IMR-90 (cell line): ENCODE data around the gene YPEL1. TPM values are rescaled to one million over a fixed set of nuclear protein-coding genes. Genes with fewer than 3 reads are reported as not detected.

Source experiments
- ATAC-seq: fragments of 200-7000 bp; cut with Tn5 transposase; 2 replicates; pipeline ENCODE4 v1.9.1; 2020; ENCODE audit warnings: low read depth, mild to moderate bottlenecking, moderate library complexity
- BruUV-seq: library from RNA; stranded (reverse); fragments of 400-500 nt; replicated peaks from 2 replicates; lab custom pipeline; 2021; lab: Mats Ljungman, UMichigan
- CTCF ChIA-PET: fragments of 300-600 bp; formaldehyde crosslinking; extraction: SDS; loops from one replicate; lab custom pipeline; 2021; ENCODE audit warnings: antibody characterized with exemption; lab: Yijun Ruan, JAX
- POLR2A ChIA-PET: fragments of 300-600 bp; sonication (Branson Sonifier 250); formaldehyde crosslinking; loops from one replicate; lab custom pipeline; 2022; ENCODE audit warnings: antibody characterized with exemption; ENCODE audit not compliant: unreplicated experiment; lab: Charles Lee
- DNase-seq: peaks from one replicate; pipeline ENCODE4 v3.0.0; 2013
- H2AFZ ChIP-seq: replicated peaks from 2 replicates; pipeline ENCODE3; 2013; ENCODE audit warnings: low read length, mild to moderate bottlenecking; ENCODE audit not compliant: poor library complexity
- H2AK5ac ChIP-seq: 2 replicates; pipeline ENCODE4 v1.6.1; 2013; ENCODE audit warnings: low read depth, low read length, inconsistent platforms
- H2AK9ac ChIP-seq: replicated peaks from 2 replicates; pipeline ENCODE3; 2013; ENCODE audit warnings: mild to moderate bottlenecking, low read depth, low read length, moderate library complexity; ENCODE audit not compliant: poor library complexity
- H2BK120ac ChIP-seq: 2 replicates; pipeline ENCODE4 v1.6.1; 2013; ENCODE audit warnings: low read depth, low read length, inconsistent platforms
- H2BK15ac ChIP-seq: 3 replicates; pipeline ENCODE4 v1.6.1; 2013; ENCODE audit warnings: low read depth, low read length, inconsistent platforms
- H2BK20ac ChIP-seq: 2 replicates; pipeline ENCODE4 v1.6.1; 2013; ENCODE audit warnings: low read depth, mild to moderate bottlenecking, inconsistent platforms, low read length, moderate library complexity
- H2BK5ac ChIP-seq: 2 replicates; pipeline ENCODE4 v1.6.1; 2013; ENCODE audit warnings: mild to moderate bottlenecking, low read depth, low read length, inconsistent platforms; ENCODE audit not compliant: poor library complexity, severe bottlenecking
- H3K14ac ChIP-seq: replicated peaks from 2 replicates; pipeline ENCODE4 v1.6.1; 2013; ENCODE audit warnings: low read depth, low read length, inconsistent platforms
- H3K18ac ChIP-seq: 2 replicates; pipeline ENCODE4 v1.6.1; 2013; ENCODE audit warnings: low read depth, low read length, control low read depth
- H3K23ac ChIP-seq: 2 replicates; pipeline ENCODE4 v1.6.1; 2013; ENCODE audit warnings: low read depth, low read length, inconsistent platforms
- H3K27ac ChIP-seq: 2 replicates; pipeline ENCODE4 v1.5.1; 2013; ENCODE audit warnings: mild to moderate bottlenecking, control low read depth, low read length; ENCODE audit not compliant: insufficient read depth
- H3K27me3 ChIP-seq: 2 replicates; pipeline ENCODE4 v1.6.1; 2013; ENCODE audit warnings: low read length; ENCODE audit not compliant: control insufficient read depth, insufficient read depth
- H3K36me3 ChIP-seq: 2 replicates; pipeline ENCODE4 v1.6.1; 2013; ENCODE audit warnings: low read length, mixed read lengths; ENCODE audit not compliant: control insufficient read depth, insufficient read depth
- H3K4ac ChIP-seq: 2 replicates; pipeline ENCODE4 v1.6.1; 2013; ENCODE audit warnings: low read depth, low read length, inconsistent platforms
- H3K4me1 ChIP-seq: 2 replicates; pipeline ENCODE4 v1.6.1; 2013; ENCODE audit warnings: low read length, mixed read lengths; ENCODE audit not compliant: control insufficient read depth, insufficient read depth
- H3K4me2 ChIP-seq: 2 replicates; pipeline ENCODE4 v1.6.1; 2013; ENCODE audit warnings: low read depth, mild to moderate bottlenecking, control low read depth, low read length, moderate library complexity
- H3K4me3 ChIP-seq: 2 replicates; pipeline ENCODE4 v1.5.1; 2013; ENCODE audit warnings: low read depth, mild to moderate bottlenecking, control low read depth, low read length, moderate library complexity; ENCODE audit not compliant: insufficient read depth
- H3K56ac ChIP-seq: 2 replicates; pipeline ENCODE4 v1.6.1; 2013; ENCODE audit warnings: low read length, inconsistent platforms; ENCODE audit not compliant: insufficient read depth; ENCODE audit errors: extremely low read depth
- H3K79me1 ChIP-seq, 2 experiments: 2 replicates each; pipeline ENCODE4 v1.6.1; 2013; ENCODE audit warnings: low read length in 2 of 2, inconsistent platforms in 1 of 2, low read depth in 1 of 2
- H3K9ac ChIP-seq: 2 replicates; pipeline ENCODE4 v1.6.1; 2013; ENCODE audit warnings: low read depth, low read length, control low read depth
- H3K9me1 ChIP-seq: 2 replicates; pipeline ENCODE4 v1.6.1; 2013; ENCODE audit warnings: low read length, inconsistent platforms; ENCODE audit not compliant: insufficient read depth
- H3K9me3 ChIP-seq: 2 replicates; pipeline ENCODE4 v1.6.1; 2013; ENCODE audit warnings: low read length; ENCODE audit not compliant: control insufficient read depth, insufficient read depth
- H4K20me1 ChIP-seq: 2 replicates; pipeline ENCODE4 v1.6.1; 2013; ENCODE audit warnings: low read length, inconsistent platforms; ENCODE audit not compliant: insufficient read depth
- H4K5ac ChIP-seq: 2 replicates; pipeline ENCODE4 v1.6.1; 2013; ENCODE audit warnings: mild to moderate bottlenecking, low read depth, low read length, control low read depth
- H4K8ac ChIP-seq, 2 experiments: 2 replicates each; pipeline ENCODE4 v1.6.1; 2013; ENCODE audit warnings: low read depth in 2 of 2, low read length in 2 of 2, control low read depth in 1 of 2, inconsistent platforms in 1 of 2
- H4K91ac ChIP-seq: 2 replicates; pipeline ENCODE4 v1.6.1; 2013; ENCODE audit warnings: low read depth, low read length, inconsistent platforms; ENCODE audit not compliant: insufficient read depth
- BHLHE40 ChIP-seq: fragments of 150-350 bp; IDR thresholded peaks from 2 replicates; pipeline ENCODE4 v1.6.1; 2016; ENCODE audit warnings: mild to moderate bottlenecking, low read depth, low read length
- MAZ ChIP-seq: IDR thresholded peaks from 2 replicates; pipeline ENCODE4 v1.6.1; 2012; ENCODE audit warnings: low read depth, mild to moderate bottlenecking, low read length, improper control_type of control experiment, moderate library complexity, borderline replicate concordance
- RCOR1 ChIP-seq: IDR thresholded peaks from 2 replicates; pipeline ENCODE4 v1.6.1; 2012; ENCODE audit warnings: mild to moderate bottlenecking, low read length, improper control_type of control experiment; ENCODE audit not compliant: insufficient replicate concordance
- WGBS, 2 experiments: methylation state at CpG; one replicate each; pipeline versions ENCODE4 v1.1.5 to v1.1.7; 2013; ENCODE audit warnings: missing lambda C conversion rate in 2 of 2; ENCODE audit not compliant: insufficient read length in 1 of 2; ENCODE audit errors: extremely low coverage in 2 of 2; 5-methylcytosine and 5-hydroxymethylcytosine counted together
- dilution Hi-C: fragments of 300-500 bp; cut with HindIII; formaldehyde crosslinking; loops from one replicate; pipeline ENCODE4 v1.14.3; 2018; ENCODE audit warnings: low sequenced_read_pairs; ENCODE audit not compliant: unreplicated experiment
- in situ Hi-C: fragments of 300-500 bp; cut with MboI; formaldehyde crosslinking; loops from 3 replicates; pipeline ENCODE4 v1.14.3; 2019; ENCODE audit warnings: low sequenced_read_pairs, inconsistent platforms, mixed read lengths
- intact Hi-C: fragments of 100-400 bp; cut with micrococcal nuclease; formaldehyde crosslinking; loops from 2 replicates; pipeline ENCODE4 v1.10.0; 2022
- polyA plus RNA-seq, 3 experiments: library from polyadenylated mRNA; depleted of rRNA; stranded (reverse); fragments of >200 nt; gene quantifications; 2 replicates each; pipeline ENCODE4 v1.2.3, GENCODE V29; 2012; ENCODE audit warnings: low replicate concordance in 1 of 3
- total RNA-seq: library from RNA; depleted of rRNA; stranded (reverse); fragments of >200 nt; gene quantifications from 2 replicates; pipeline ENCODE4 v1.2.3, GENCODE V29; 2012
- TF ChIP-seq, protein P1 (sequence below): fragments of 150-350 bp; IDR thresholded peaks from 2 replicates; pipeline ENCODE4 v1.6.1; 2017; ENCODE audit warnings: mild to moderate bottlenecking, antibody characterized with exemption, low read length, low read depth

The YPEL1 gene
- total and polyA plus RNA-seq, 2 of the 4 experiments (the other 2 are of a cell fraction): 0.72 to 1.3 TPM

DNA sequence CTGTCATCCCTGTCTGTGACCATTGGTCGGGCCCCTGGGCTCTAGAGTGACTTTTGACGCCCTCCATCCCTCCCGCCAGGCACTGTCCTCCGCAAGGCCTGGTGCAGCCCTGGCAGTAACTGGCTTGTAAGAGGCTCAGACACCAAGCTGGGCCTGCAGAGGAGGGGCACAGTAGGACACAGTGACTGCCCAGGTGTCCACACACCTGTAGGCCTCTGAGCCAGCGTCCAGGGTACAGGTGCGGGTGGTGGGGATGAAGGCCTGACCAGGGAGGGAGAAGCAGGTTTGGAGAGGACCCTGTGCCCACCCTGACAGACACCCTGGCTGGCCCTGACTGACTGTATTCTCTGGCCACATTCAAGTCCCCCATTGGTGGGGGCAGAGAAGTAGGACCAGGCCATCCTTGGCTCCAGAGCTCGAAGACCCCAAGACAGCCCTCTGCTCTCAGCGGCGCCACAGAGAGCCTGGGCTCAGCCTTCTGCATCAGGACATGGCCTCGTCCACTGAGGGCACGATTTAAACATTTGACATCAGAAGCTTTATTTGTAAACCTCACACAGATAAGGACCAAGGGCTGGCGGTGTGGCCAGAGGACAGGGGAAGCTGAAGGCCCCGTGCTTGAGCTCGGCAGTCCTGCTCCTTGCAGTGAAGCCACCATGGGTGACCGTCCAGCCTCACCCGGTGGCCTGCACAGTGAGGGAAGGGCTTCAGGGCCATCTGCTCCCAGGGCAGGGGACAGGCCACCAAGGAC lies 38.4 kb downstream of the YPEL1 start:
- H2AK9ac ChIP-seq: peak overlapping the region; percentile 84
- H3K27ac ChIP-seq: no peak overlapping the region
- in situ Hi-C loops (no loop called here), dilution Hi-C loops (no loop called here), intact Hi-C loops (no loop called here)
- no peak overlapping the region for H3K18ac ChIP-seq
- H3K79me1 ChIP-seq: peaks cover 0 to 21% of the 10 kb centered on the region in 2 experiments; a peak in 1 of 4 replicates
- H4K8ac ChIP-seq: peak overlapping the region in 1 of 2 experiments; percentile 78; a peak in 2 of 4 replicates
- peak overlapping the region; percentile 74; the same call in 1 of the 2 replicates for H3K14ac ChIP-seq
- no peak overlapping the region for H3K4me2 ChIP-seq
- H2BK120ac ChIP-seq: peak overlapping the region; percentile 76
- no peaks in the 10 kb centered on the region for H3K9me3 ChIP-seq
- H2BK5ac ChIP-seq: no peak overlapping the region
- peaks cover 28% of the 10 kb centered on the region for H3K9me1 ChIP-seq
- H4K5ac ChIP-seq: no peak overlapping the region
- H3K56ac ChIP-seq: no peak overlapping the region
- no peak overlapping the region for H2AFZ ChIP-seq
- ATAC-seq: peak; percentile 25
- H2BK15ac ChIP-seq: 0 out of 3 replicates have a peak overlapping the region, but pooled peaks have one; percentile 55
- no peak for TF ChIP-seq RCOR1
- no peak for TF ChIP-seq MAZ
- TF ChIP-seq, protein P1, sequence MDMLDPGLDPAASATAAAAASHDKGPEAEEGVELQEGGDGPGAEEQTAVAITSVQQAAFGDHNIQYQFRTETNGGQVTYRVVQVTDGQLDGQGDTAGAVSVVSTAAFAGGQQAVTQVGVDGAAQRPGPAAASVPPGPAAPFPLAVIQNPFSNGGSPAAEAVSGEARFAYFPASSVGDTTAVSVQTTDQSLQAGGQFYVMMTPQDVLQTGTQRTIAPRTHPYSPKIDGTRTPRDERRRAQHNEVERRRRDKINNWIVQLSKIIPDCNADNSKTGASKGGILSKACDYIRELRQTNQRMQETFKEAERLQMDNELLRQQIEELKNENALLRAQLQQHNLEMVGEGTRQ: no peak
- no peak for TF ChIP-seq BHLHE40
- H3K36me3 ChIP-seq: peaks cover 59% of the 10 kb centered on the region
- peak overlapping the region; percentile 66; the same call in 1 of the 2 replicates for H2BK20ac ChIP-seq
- H4K20me1 ChIP-seq: peaks cover 25% of the 10 kb centered on the region
- H3K4me3 ChIP-seq: no peak overlapping the region
- H3K4ac ChIP-seq: peak overlapping the region; percentile 36
- no peak for DNase-seq
- BruUV-seq: TSS peak; percentile 60
- H3K23ac ChIP-seq: no peak overlapping the region
- H3K4me1 ChIP-seq: peaks cover 16% of the 10 kb centered on the region
- peak overlapping the region; percentile 96 for H2AK5ac ChIP-seq
- H4K91ac ChIP-seq: 0 out of 2 replicates have a peak overlapping the region, but pooled peaks have one; percentile 3
- ChIA-PET POLR2A (interaction anchor here (0.7 kb wide), 1 partner anchor 262 kb away, joined by 12 read pairs; no protein-coding TSS in a partner anchor), CTCF (interaction anchor here (0.6 kb wide), 1 partner anchor 994 kb away, joined by 3 read pairs; no protein-coding TSS in a partner anchor)
- 90% methylated on average over 5 of the region's 16 CpGs; no CpG with 5 or more reads in 1 of the 2 experiments for WGBS, 2 experiments
- no peaks in the 10 kb centered on the region for H3K27me3 ChIP-seq
- H3K9ac ChIP-seq: no peak overlapping the region
